Uterus (tissue), 4 donors: Measurements from ENCODE around the gene AADAC. TPM values are rescaled to one million over a fixed set of nuclear protein-coding genes. Genes with fewer than 3 reads are reported as not detected.

Experiments
- DNase-seq, 2 donors: peaks; one replicate each; pipeline ENCODE4 v3.0.0-alpha.2; 2019 to 2020
- H3K27ac ChIP-seq, 2 donors: fragments of 200-600 bp; sonication (generic); 1 replicate in 1 of 2; 2 replicates in 1 of 2; pipeline ENCODE4 v1.5.1; 2016 to 2018
- H3K27me3 ChIP-seq, 2 donors: fragments of 200-600 bp; sonication (generic); one replicate each; pipeline ENCODE4 v1.5.1; 2018 to 2019; ENCODE audit warnings: control low read depth in 1 of 2
- H3K36me3 ChIP-seq, 2 donors: fragments of 200-600 bp; sonication (generic); one replicate each; pipeline ENCODE4 v1.5.1; 2019; ENCODE audit warnings: control low read depth in 1 of 2
- H3K4me1 ChIP-seq, 2 donors: fragments of 200-600 bp; sonication (generic); one replicate each; pipeline ENCODE4 v1.5.1; 2018 to 2019; ENCODE audit warnings: control low read depth in 1 of 2
- H3K4me3 ChIP-seq, 2 donors: fragments of 200-600 bp; sonication (generic); 1 replicate in 1 of 2; 2 replicates in 1 of 2; pipeline ENCODE4 v1.5.1; 2018 to 2019; ENCODE audit warnings: mild to moderate bottlenecking in 1 of 2
- H3K9me3 ChIP-seq, 2 donors: fragments of 200-600 bp; sonication (generic); one replicate each; pipeline ENCODE4 v1.5.1; 2019; ENCODE audit warnings: control low read depth in 1 of 2
- CTCF ChIP-seq, 4 experiments: fragments of 200-600 bp in 2 of 4; fragments of 450-650 bp in 2 of 4; sonication (generic) in 2 of 4; IDR thresholded peaks; one replicate each; pipeline ENCODE4 v1.5.1; 2016 to 2019; ENCODE audit warnings: antibody characterized with exemption in 4 of 4, mild to moderate bottlenecking in 2 of 4, moderate library complexity in 1 of 4
- POLR2A ChIP-seq, 2 donors: fragments of 450-650 bp; IDR thresholded peaks; one replicate each; pipeline ENCODE4 v1.6.1; 2016; ENCODE audit warnings: antibody characterized with exemption in 2 of 2, mild to moderate bottlenecking in 1 of 2, moderate library complexity in 1 of 2
- intact Hi-C: fragments of 100-400 bp; cut with DNase I; formaldehyde crosslinking; loops from one replicate; pipeline ENCODE4 v1.15.1; 2023; ENCODE audit warnings: low total_unique reads
- total RNA-seq, 4 donors: library from RNA; depleted of rRNA in 3 of 4; stranded (reverse); fragments of >200 nt in 3 of 4; gene quantifications; one replicate each; pipeline versions ENCODE4 v1.1.0 to v1.2.4, GENCODE V29; 2014 to 2023
- donor health status: DM: yes; HTN: yes; CAD: no.

The AADAC gene
- total RNA-seq, 4 donors from 2014 or later, result 0.35 TPM; not detected in 3

GRCh38 chr3:151770956-151771355 is 43.0 kb upstream of the AADAC start:
- no peak for TF ChIP-seq CTCF (IDR thresholded peaks at IDR 0.05)
- TF ChIP-seq POLR2A (IDR thresholded peaks at IDR 0.05), result no peak
- Histone ChIP-seq H3K36me3 (no peaks in the 10 kb centered on the region), H3K27me3 (no peaks in the 10 kb centered on the region), H3K9me3 (no peaks in the 10 kb centered on the region), H3K4me3 (no peak overlapping the region), H3K27ac (peak overlapping the region; percentile 25 to 78), H3K4me1 (peaks cover 0 to 5% of the 10 kb centered on the region in 2 donors)
- intact Hi-C loops, result no loop called here
- peak in 1 of 2 donors; percentile 20 for DNase-seq

DNA sequence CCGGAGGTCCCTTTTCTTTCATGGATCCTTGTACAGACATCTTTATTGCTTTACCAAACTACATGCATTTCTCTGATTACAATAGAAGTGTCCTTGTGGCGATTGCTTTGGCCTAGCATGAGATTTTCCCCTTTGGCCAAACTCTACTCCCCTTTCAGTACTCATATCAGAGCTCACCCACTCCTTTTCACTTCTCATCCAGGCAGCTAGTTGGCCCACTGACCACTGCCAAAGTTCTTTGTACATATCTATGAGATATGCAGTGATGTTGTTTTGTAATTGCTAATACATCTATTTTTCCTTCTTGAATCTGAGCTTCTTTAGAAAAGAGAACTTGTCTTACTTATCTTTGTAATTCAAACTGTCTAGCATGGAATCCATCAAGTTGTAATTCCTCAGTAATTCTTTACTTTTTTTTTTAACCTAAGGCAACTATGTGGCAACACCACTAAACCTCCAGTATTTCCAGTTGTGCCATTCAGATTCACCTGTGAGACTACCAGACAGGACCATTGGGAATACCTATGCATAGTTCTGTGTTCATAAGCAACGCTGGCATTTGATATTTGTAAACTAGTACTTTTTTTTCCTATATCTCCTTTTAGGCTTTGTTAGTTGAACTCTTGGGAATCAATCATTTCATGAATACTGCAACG is 41.0 kb upstream of the AADAC start:
- TF ChIP-seq POLR2A (IDR thresholded peaks at IDR 0.05) (no peak), CTCF (IDR thresholded peaks at IDR 0.05) (no peak)
- Histone ChIP-seq H3K27me3 (no peaks in the 10 kb centered on the region), H3K4me1 (peaks cover 0 to 5% of the 10 kb centered on the region in 2 donors)

DNA sequence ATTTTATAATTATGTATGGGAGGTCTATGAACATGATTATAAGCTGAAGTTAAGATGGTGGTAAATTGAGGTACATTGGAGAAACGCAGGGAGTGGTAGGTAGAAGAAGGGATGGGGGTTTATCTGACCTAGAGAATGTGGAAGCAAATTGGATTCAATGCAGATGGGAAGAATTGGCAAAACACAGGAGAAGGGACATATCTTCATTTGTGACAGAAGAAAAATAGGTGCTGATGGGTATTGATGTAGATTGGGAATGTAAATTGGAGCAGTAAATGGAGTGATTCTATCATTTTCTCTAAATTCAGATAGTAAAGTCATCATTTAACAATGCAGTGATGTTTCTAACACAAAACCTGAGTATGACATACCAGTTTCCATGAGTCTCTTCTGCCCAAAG is 39.7 kb upstream of the AADAC start:
- no peak overlapping the region for H3K27ac ChIP-seq
- TF ChIP-seq CTCF (IDR thresholded peaks at IDR 0.05) (no peak), POLR2A (IDR thresholded peaks at IDR 0.05) (no peak)
- DNase-seq, result no peak
- intact Hi-C loops, result no loop called here
- H3K4me1 ChIP-seq, result peaks cover 0 to 5% of the 10 kb centered on the region in 2 donors
- H3K4me3 ChIP-seq, result no peak overlapping the region
- H3K27me3 ChIP-seq, result no peaks in the 10 kb centered on the region
- no peaks in the 10 kb centered on the region for H3K9me3 ChIP-seq
- H3K36me3 ChIP-seq, result no peaks in the 10 kb centered on the region

More for the DNA sequence above, 41.0 kb upstream of the AADAC start:
- H3K4me3 ChIP-seq, result no peak overlapping the region
- no peaks in the 10 kb centered on the region for H3K9me3 ChIP-seq
- H3K27ac ChIP-seq, result no peak overlapping the region
- DNase-seq, result no peak
- intact Hi-C loops, result no loop called here
- no peaks in the 10 kb centered on the region for H3K36me3 ChIP-seq

DNA sequence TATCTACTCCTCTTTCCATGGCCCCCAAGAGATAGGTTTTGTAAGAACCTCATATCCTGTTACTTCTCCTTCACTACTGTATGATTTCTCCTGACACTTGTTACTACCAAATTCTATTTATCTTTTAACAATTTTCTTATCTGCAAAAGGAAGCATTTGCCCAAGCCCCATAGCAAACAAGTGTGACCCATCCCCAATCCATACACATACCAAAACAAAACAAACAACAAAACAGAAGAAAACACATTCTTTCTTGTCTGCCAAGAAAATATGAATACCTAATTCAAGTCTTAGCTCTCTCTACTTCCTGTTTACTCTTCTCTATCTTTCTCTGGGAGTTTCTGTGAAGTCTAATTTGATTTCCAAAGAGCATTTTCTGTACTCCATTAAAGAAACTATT is 39.0 kb upstream of the AADAC start:
- intact Hi-C loops, result no loop called here
- Histone ChIP-seq H3K9me3 (no peaks in the 10 kb centered on the region), H3K4me3 (no peak overlapping the region), H3K4me1 (peaks cover 0 to 3% of the 10 kb centered on the region in 2 donors), H3K27ac (no peak overlapping the region), H3K27me3 (no peaks in the 10 kb centered on the region), H3K36me3 (no peaks in the 10 kb centered on the region)
- DNase-seq, result no peak
- TF ChIP-seq CTCF (IDR thresholded peaks at IDR 0.05), result no peak
- TF ChIP-seq POLR2A (IDR thresholded peaks at IDR 0.05), result no peak

- no peak overlapping the region for H3K27ac ChIP-seq
- no peaks in the 10 kb centered on the region for H3K36me3 ChIP-seq
- H3K27me3 ChIP-seq, result no peaks in the 10 kb centered on the region
- no peak for TF ChIP-seq CTCF (IDR thresholded peaks at IDR 0.05)
- no peak for TF ChIP-seq POLR2A (IDR thresholded peaks at IDR 0.05)
- no peaks in the 10 kb centered on the region for H3K9me3 ChIP-seq
- no peaks in the 10 kb centered on the region for H3K4me1 ChIP-seq
- DNase-seq, result no peak
- no peak overlapping the region for H3K4me3 ChIP-seq
- intact Hi-C loops, result no loop called here
Observed at GRCh38 chr3:151775314-151776258, 38.3 kb upstream of the AADAC start.
